Measurements from ENCODE around the gene MIEN1.
"Not testable (repeated sequence)": the region's sequence is repeated elsewhere in the genome, so short reads cannot be mapped to it uniquely, and the experiment has no call there.

Gene MIEN1

GRCh38 chr17:39738983-39739884 is 8.9 kb upstream of the MIEN1 start:
- DNase-seq = no peak

DNA sequence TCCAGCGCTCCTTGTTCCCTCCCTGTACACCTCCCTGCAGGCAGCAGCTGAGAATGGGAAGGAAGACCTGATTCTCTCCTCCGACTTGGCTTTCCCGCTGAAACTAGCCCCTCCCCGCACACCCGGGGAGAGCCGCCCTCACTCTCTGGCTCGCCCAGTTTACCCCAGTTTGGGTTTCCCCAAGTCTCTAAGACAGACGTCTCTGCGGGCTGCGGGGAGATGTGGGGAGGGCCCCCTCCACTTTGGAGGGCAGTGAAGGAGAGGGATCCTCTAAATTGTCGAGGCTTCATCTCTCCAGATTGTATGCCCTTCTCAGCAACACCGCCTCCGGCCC is 8.2 kb upstream of the MIEN1 start:
- peak; percentile 66 for DNase-seq

- no peak for DNase-seq
Observed at GRCh38 chr17:39737760-39738567, 7.6 kb upstream of the MIEN1 start, which contains the start of gene GRB7. Gene GRB7, plus strand, starts transcription at chr17:39737938. Its CDS starts 4,364 bp downstream, at chr17:39742302.

DNA sequence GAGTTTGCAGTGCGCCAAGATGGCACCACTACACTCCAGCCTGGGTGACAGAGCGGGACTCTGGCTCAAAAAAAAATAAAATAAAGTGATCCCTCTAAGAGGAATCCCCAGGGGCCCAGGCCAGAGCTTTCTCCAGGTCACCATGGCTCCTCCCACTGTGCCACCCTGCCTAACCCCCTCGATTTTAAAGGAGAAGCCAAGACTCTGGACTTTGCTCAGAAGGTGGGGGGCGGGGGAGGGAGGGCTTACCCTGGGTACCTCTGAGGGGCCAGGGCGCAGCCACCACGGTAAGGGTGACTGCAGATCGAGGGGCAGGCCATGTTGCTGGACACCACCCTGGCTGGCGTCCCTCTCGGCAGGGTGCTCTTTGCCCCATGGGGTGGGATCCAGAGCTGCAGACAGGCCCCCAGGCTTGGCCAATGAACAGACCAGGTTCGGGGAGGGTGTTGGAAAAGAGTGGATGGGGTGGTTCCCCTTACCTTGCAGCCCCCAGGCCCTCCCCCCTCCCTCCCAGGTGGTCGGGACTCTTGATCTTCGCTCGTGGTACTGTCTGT is 7.0 kb upstream of the MIEN1 start:
- no peak for DNase-seq

DNA sequence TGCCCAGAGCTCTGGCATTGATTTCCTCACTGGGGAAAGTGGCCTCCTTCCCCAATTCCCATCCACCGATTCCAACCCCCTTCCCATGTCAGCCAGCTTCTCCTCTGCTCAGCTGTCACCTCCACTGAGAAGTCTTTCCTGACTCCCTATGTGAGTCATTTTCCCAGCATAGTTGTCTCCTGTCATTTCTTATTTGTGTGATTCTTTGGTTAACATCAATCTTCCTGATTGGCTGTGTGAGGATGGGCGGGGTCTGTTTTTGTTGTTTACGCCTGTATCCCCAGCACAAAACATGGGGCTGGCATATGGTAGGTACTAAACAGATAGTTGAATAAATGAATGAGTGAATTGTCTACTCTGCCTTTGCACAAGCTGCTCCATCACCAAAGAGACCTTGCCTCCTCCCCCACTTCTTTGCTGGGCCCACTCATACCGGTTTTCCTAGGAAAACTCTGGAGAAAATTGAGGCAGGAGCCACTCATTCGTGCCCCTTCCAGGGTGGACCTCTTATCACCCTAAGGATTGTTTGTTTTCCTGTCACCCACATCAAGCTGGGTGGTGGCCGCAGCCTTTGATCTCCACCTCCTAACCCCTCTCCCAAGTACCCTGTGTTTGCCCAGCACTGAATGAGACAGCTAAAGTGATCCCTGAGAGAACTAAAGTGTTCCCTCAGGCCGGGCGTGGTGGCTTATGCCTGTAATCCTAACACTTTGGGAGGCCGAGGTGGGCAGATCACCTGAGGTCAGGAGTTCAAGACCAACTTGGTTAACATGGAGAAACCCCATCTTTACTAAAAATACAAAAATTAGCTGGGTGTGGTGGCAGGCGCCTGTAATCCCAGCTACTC is 6.2 kb upstream of the MIEN1 start:
- DNase-seq = no peak

DNA sequence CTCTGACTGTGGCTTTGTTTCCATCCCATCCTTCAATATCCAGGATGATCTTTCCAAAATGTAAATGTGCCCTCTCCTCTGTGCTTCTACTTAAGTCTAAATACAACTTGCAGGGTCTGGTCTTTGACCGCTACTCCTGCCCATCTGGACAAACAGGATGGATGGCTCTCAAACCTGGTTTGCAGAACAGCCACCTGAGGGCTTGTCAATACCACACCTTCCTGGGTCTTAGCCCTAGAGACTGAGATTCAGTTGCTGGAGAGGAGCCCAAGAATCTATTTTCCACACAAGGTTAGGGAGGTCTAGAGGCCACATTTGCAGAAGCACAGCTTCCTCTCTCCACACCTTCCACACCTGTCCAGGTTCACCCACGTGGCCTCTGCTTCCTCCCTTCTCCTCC is 5.5 kb upstream of the MIEN1 start:
- no peak for DNase-seq

- no peak for DNase-seq
Observed at GRCh38 chr17:39732586-39732985, 2.3 kb upstream of the MIEN1 start.

DNA sequence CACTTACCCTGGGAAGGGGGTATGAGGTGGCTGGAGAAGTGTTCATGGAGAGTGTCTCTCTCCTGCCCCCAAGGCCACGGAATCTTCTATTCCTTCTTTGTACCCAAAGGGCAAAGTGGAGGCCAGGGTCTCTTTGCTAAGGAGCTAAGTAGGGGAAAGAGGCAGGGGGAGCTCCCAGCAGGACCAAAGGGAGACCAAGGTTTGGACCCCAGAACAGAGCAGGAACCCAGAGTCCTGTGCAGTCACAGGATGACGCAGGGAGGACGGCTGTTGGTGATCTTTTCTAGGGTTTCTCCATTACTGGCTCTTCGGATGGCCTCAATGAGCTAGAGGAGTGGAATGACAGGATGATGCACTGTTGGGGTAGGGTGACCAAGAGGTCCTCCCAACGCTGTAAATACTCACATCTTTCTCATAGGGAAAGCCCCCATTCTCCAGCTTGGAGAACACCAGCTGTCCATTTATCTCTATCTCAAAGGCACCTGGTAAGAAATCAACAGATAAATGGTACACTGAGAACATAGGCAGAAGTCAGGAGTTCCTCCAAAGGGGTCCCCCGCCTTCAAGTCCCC is 966 bp downstream of the MIEN1 start:
- no peak for DNase-seq

DNA sequence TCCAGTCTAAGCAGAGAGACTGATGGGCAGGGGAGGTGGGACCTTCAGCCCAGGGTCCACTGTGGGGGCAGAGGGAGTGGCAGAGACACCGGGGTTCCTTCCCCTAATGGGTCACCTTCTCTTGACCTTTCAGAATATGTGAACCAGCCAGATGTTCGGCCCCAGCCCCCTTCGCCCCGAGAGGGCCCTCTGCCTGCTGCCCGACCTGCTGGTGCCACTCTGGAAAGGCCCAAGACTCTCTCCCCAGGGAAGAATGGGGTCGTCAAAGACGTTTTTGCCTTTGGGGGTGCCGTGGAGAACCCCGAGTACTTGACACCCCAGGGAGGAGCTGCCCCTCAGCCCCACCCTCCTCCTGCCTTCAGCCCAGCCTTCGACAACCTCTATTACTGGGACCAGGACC is 2.8 kb downstream of the MIEN1 start:
- no peak for DNase-seq

DNA sequence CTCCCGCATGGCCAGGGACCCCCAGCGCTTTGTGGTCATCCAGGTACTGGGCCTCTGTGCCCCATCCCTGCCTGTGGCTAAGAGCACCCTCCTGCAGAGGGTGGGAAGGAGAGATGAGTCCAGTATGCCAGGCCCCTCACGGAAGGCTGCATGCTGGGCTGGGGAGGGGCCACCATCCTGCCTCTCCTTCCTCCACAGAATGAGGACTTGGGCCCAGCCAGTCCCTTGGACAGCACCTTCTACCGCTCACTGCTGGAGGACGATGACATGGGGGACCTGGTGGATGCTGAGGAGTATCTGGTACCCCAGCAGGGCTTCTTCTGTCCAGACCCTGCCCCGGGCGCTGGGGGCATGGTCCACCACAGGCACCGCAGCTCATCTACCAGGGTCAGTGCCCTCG is 3.7 kb downstream of the MIEN1 start:
- no peak for DNase-seq

GRCh38 chr17:39725923-39726322 is 4.4 kb downstream of the MIEN1 start:
- not testable (repeated sequence) for DNase-seq

- DNase-seq = no peak
Observed at GRCh38 chr17:39724731-39725130, 5.6 kb downstream of the MIEN1 start.

DNA sequence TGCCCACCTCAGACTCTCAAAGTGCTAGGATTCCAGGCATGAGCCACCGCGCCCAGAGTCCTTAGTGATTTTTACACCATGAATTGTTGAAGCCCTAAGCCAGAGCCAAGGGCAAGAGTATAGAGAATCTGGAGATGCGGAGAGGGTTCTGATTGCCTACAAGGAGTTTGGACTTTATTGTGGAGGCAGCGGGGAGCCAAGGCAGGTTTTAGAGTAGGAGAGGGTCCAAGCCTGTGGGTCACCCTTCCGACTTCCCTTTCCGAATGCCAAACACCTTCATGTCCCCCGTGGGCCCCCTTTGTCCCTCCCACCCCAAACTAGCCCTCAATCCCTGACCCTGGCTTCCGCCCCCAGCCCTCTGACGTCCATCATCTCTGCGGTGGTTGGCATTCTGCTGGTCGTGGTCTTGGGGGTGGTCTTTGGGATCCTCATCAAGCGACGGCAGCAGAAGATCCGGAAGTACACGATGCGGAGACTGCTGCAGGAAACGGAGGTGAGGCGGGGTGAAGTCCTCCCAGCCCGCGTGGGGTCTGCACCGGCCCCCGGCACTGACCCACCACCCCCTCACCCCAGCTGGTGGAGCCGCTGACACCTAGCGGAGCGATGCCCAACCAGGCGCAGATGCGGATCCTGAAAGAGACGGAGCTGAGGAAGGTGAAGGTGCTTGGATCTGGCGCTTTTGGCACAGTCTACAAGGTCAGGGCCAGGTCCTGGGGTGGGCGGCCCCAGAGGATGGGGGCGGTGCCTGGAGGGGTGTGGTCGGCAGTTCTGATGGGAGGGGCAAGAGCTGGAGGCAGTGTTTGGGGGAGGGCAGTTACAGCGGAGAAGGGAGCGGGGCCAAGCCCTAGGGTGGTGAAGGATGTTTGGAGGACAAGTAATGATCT is 7.1 kb downstream of the MIEN1 start:
- DNase-seq = no peak

- no peak for DNase-seq
Observed at GRCh38 chr17:39722104-39722503, 8.2 kb downstream of the MIEN1 start.

DNA sequence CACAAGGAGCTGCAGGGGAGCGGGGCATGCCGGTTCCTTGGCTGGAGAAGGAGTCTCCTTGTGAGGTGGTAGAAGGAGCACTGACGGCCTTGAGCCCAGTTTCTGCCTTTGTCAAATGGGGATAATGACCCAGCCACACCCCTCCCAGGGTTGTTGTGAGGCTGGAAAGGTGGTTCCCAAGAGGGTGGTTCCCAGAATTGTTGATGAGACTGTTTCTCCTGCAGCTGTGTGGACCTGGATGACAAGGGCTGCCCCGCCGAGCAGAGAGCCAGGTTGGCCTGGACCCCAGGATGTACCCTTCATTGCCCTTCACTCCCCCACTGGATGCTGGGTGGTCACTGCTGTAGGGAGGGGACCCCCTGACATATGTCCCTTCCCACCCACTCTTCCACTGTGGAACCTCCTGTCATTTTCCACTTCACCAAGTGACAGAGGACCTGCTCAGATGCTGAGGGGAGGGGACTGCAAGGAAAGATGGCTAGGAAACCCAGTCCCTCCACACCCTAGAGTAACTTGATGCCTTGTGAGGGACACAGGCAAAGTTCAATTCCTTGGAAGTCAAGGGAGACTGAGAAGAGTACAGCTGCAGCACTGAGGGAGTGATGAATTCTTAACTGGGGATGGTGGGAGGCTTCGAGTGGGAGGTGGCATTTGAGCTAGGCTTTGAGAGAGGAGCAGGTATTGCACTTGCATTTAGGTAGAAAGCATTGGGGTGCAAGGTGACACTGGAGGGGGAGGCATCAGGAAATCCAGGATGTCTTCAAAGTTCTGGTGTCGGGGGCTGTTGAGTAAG is 10.6 kb downstream of the MIEN1 start:
- no peak for DNase-seq

- DNase-seq = no peak
Observed at GRCh38 chr17:39717660-39718059, 12.7 kb downstream of the MIEN1 start.

DNA sequence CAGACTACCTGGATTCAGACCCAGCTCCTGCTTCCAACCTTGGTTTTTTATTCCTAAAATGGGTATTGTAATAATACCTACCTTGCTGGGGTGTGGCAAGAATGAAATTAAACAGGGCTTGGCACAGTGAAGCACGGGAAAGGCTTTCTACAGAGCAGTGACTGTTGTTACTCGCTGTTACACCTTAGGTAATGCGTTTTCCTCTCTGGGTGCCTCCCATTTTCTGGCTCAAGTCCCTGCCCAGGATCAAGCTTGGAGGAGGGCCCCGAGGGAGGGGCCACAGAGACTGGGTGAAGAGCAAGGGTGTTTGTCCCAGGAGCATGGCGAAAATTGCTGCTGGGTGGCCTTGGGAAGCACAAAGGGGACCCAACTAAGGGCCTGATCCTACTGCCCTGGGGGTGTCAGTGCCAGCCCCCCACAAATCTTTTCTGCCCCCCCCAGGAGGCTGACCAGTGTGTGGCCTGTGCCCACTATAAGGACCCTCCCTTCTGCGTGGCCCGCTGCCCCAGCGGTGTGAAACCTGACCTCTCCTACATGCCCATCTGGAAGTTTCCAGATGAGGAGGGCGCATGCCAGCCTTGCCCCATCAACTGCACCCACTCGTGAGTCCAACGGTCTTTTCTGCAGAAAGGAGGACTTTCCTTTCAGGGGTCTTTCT is 13.3 kb downstream of the MIEN1 start:
- DNase-seq = no peak

DNA sequence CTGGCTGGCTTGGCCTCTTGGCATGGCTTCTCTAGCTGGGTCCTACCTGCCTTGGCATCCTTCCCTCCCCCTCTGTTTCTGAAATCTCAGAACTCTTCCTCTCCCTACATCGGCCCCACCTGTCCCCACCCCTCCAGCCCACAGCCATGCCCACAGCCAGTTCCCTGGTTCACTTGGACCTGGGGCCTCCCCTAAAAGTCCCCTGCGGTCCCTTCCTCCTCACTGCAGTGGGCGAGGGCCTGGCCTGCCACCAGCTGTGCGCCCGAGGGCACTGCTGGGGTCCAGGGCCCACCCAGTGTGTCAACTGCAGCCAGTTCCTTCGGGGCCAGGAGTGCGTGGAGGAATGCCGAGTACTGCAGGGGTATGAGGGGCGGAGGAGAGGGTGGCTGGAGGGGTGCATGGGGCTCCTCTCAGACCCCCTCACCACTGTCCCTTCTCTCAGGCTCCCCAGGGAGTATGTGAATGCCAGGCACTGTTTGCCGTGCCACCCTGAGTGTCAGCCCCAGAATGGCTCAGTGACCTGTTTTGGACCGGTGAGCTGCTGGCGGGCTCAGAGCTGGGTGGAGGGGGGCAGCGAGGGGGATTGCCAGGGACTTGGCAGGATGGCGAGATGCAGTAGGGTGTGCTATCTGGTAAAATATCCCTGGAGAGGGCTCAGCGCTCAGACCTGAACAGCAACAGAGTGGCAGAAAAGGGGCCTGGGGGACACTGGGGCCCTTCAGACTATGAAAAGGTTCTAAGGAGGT is 14.1 kb downstream of the MIEN1 start:
- DNase-seq = no peak

DNA sequence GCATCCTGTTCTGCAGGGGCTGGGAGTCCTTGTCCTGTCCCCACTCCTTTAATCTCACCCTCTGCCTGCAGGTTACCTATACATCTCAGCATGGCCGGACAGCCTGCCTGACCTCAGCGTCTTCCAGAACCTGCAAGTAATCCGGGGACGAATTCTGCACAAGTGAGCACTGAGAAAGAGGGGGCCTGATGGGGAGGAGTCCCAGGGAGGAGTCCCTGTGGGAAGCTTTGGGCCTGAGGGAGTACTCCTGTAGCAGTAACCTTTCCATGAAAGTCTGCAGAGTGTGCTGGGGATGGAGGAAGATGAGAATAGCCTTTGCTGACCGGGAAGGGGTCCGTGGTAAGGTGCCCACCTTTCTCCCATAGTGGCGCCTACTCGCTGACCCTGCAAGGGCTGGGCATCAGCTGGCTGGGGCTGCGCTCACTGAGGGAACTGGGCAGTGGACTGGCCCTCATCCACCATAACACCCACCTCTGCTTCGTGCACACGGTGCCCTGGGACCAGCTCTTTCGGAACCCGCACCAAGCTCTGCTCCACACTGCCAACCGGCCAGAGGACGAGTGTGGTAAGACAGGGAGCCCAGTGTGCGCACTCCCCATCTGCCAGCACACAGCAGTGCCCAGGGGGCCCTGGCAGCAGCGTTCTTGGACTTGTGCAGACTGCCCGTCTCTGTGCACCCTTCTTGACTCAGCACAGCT is 14.8 kb downstream of the MIEN1 start:
- no peak for DNase-seq

Measured in CD4-positive, alpha-beta T cell treated with Interleukin-17A for 1 hour (primary cell).